ENCODE results near the gene SRPK2. TPM values are rescaled to one million over a fixed set of nuclear protein-coding genes. Genes with fewer than 3 reads are reported as not detected.

SRPK2 gene
- total RNA-seq, 4 donors from 2014 or later, result 61.7 to 89.1 (median 78.4) TPM

- H3K4me1 ChIP-seq, result peaks cover 17% of the 10 kb centered on the region
- no peak overlapping the region for H3K4me3 ChIP-seq
- no peak overlapping the region for H3K27ac ChIP-seq
- no peaks in the 10 kb centered on the region for H3K9me3 ChIP-seq
- no peak for DNase-seq (ENCODE audit: low spot score in 2 of 2)
- TF ChIP-seq CTCF (IDR thresholded peaks at IDR 0.05), result no peak
- TF ChIP-seq POLR2A (IDR thresholded peaks at IDR 0.05), result no peak
- TF ChIP-seq POLR2AphosphoS5 (IDR thresholded peaks at IDR 0.05), result no peak
- TF ChIP-seq EP300 (IDR thresholded peaks at IDR 0.05), result no peak
- H3K27me3 ChIP-seq, result no peaks in the 10 kb centered on the region
- no peaks in the 10 kb centered on the region for H3K36me3 ChIP-seq
- 72% methylated on average over 1 of the region's 1 CpG for WGBS
Measured at GRCh38 chr7:105212212-105212611, 176.5 kb downstream of the SRPK2 start.

GRCh38 chr7:105210721-105211205 is 178.0 kb downstream of the SRPK2 start:
- H3K27ac ChIP-seq, result no peak overlapping the region
- WGBS, result 58% methylated on average over 5 of the region's 5 CpGs
- H3K9me3 ChIP-seq, result no peaks in the 10 kb centered on the region
- TF ChIP-seq EP300 (IDR thresholded peaks at IDR 0.05), result no peak
- no peak for TF ChIP-seq POLR2AphosphoS5 (IDR thresholded peaks at IDR 0.05)
- no peak for TF ChIP-seq CTCF (IDR thresholded peaks at IDR 0.05)
- TF ChIP-seq POLR2A (IDR thresholded peaks at IDR 0.05), result no peak
- H3K27me3 ChIP-seq, result no peaks in the 10 kb centered on the region
- H3K4me1 ChIP-seq, result peaks cover 23% of the 10 kb centered on the region
- no peaks in the 10 kb centered on the region for H3K36me3 ChIP-seq
- DNase-seq (ENCODE audit: low spot score in 2 of 2), result no peak
- no peak overlapping the region for H3K4me3 ChIP-seq

- no peak for DNase-seq (ENCODE audit: low spot score in 2 of 2)
- TF ChIP-seq CTCF (IDR thresholded peaks at IDR 0.05) (no peak), EP300 (IDR thresholded peaks at IDR 0.05) (no peak), POLR2AphosphoS5 (IDR thresholded peaks at IDR 0.05) (no peak), POLR2A (IDR thresholded peaks at IDR 0.05) (no peak)
- Histone ChIP-seq H3K27ac (no peak overlapping the region), H3K4me1 (peaks cover 25% of the 10 kb centered on the region), H3K9me3 (no peaks in the 10 kb centered on the region), H3K4me3 (no peak overlapping the region), H3K36me3 (no peaks in the 10 kb centered on the region), H3K27me3 (no peaks in the 10 kb centered on the region)
- WGBS, result 62% methylated on average over 3 of the region's 3 CpGs
Measured at GRCh38 chr7:105209870-105210269, 178.9 kb downstream of the SRPK2 start.

- no peak for DNase-seq (ENCODE audit: low spot score in 2 of 2)
- Histone ChIP-seq H3K36me3 (no peaks in the 10 kb centered on the region), H3K27ac (no peak overlapping the region), H3K9me3 (no peaks in the 10 kb centered on the region), H3K4me1 (peaks cover 25% of the 10 kb centered on the region), H3K27me3 (no peaks in the 10 kb centered on the region), H3K4me3 (no peak overlapping the region)
- WGBS, result 89% methylated on average over 1 of the region's 1 CpG
- TF ChIP-seq POLR2AphosphoS5 (IDR thresholded peaks at IDR 0.05) (no peak), CTCF (IDR thresholded peaks at IDR 0.05) (no peak), EP300 (IDR thresholded peaks at IDR 0.05) (no peak), POLR2A (IDR thresholded peaks at IDR 0.05) (no peak)
Measured at GRCh38 chr7:105209433-105209832, 179.3 kb downstream of the SRPK2 start.

GRCh38 chr7:105206985-105207384 is 181.7 kb downstream of the SRPK2 start:
- Histone ChIP-seq H3K4me3 (no peak overlapping the region), H3K4me1 (peaks cover 25% of the 10 kb centered on the region), H3K9me3 (no peaks in the 10 kb centered on the region), H3K27me3 (no peaks in the 10 kb centered on the region), H3K27ac (no peak overlapping the region), H3K36me3 (peaks cover 6% of the 10 kb centered on the region)
- no peak for TF ChIP-seq EP300 (IDR thresholded peaks at IDR 0.05)
- TF ChIP-seq POLR2AphosphoS5 (IDR thresholded peaks at IDR 0.05), result no peak
- TF ChIP-seq POLR2A (IDR thresholded peaks at IDR 0.05), result no peak
- TF ChIP-seq CTCF (IDR thresholded peaks at IDR 0.05), result no peak
- no peak for DNase-seq (ENCODE audit: low spot score in 2 of 2)
- WGBS, result 100% methylated on average over 2 of the region's 2 CpGs

Data from suprapubic skin (tissue), 4 donors.